ENCODE data around the gene RYK.

RYK gene

DNA sequence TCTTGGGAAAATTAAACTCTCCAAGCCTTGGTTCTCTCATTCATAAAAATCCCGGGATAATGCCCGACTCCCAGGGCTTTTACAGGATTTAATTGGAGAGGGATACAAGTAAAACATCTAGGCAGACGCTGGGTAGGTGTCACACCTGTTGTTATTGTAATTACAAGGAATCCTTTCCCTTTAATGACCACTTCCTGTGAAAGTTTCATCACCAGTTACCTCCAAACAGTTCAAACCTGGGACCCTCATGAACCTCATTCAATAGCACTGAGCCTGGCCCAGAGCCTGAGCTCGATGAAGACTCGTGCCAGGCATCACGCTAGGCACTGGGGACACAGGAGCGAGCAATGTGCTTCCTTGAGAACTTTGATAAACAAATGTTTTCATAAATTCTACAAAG, 2.1 kb upstream of the RYK start:
- Histone ChIP-seq H3K4me3 (ENCODE audit: low read depth in 1 of 2, low read length in 2 of 2) (no peak overlapping the region), H3K27ac (ENCODE audit: low read depth, low read length) (no peak overlapping the region), H3K9me3 (ENCODE audit: low read length) (no peaks in the 10 kb centered on the region), H3K36me3 (ENCODE audit: insufficient read depth, low read length) (no peaks in the 10 kb centered on the region), H3K27me3 (ENCODE audit: control insufficient read depth in 1 of 2, insufficient read depth in 2 of 2, low read length in 2 of 2) (no peaks in the 10 kb centered on the region), H3K9ac (ENCODE audit: low read length) (no peak overlapping the region), H3K4me1 (ENCODE audit: insufficient read depth, low read length) (peaks cover 36% of the 10 kb centered on the region)

- no peaks in the 10 kb centered on the region for H3K27me3 ChIP-seq (ENCODE audit: control insufficient read depth in 1 of 2, insufficient read depth in 2 of 2, low read length in 2 of 2)
- no peaks in the 10 kb centered on the region for H3K9me3 ChIP-seq (ENCODE audit: low read length)
- peaks cover 36% of the 10 kb centered on the region for H3K4me1 ChIP-seq (ENCODE audit: insufficient read depth, low read length)
- H3K27ac ChIP-seq (ENCODE audit: low read depth, low read length), result no peak overlapping the region
- H3K36me3 ChIP-seq (ENCODE audit: insufficient read depth, low read length), result no peaks in the 10 kb centered on the region
- H3K9ac ChIP-seq (ENCODE audit: low read length), result no peak overlapping the region
- H3K4me3 ChIP-seq (ENCODE audit: low read depth in 1 of 2, low read length in 2 of 2), result no peak overlapping the region
These were observed 1.2 kb upstream of the RYK start for GRCh38 chr3:134251731-134252391.

DNA sequence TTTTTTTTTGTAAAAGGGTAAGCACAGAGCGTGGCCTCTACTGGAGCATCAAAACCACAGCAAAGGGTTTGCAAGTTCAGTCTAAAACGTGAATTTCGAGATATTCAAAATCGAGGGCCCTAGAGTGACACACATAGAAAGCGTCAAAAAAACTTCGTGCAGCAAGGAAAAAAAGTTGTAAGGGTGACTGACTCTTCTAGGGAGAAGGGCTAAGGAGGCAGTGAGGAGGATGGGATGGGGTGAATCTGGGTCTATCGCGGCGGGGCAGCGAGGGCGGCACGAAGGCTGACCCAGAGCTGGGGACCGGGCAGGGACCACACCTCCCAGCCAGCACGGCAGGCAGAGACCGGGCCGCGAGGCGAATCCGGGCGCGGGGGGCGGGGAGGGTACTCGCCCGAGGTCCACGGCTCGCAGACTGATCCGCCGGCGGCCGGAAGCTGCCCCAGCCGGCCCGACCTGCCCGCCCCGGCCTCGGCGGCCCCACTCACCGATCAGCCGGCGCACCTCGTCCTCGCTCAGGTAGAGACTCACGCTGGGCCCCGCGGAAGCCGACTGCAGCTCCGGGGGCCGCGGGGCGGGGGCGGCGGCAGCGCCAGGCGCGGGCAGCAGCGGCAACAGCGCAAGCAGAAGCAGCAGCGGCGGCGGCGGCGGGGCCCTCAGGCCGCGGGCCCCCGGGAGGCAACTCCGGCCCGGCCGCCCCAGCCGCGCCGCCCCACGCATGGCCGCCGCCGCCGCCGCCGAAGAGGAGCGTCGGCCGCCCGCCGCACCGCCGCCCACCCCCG, 533 bp downstream of the RYK start:
- Histone ChIP-seq H3K9ac (ENCODE audit: low read length) (peak overlapping the region; percentile 62), H3K4me3 (ENCODE audit: low read depth in 1 of 2, low read length in 2 of 2) (peak overlapping the region; percentile 63 to 91), H3K27me3 (ENCODE audit: control insufficient read depth in 1 of 2, insufficient read depth in 2 of 2, low read length in 2 of 2) (no peaks in the 10 kb centered on the region), H3K9me3 (ENCODE audit: low read length) (no peaks in the 10 kb centered on the region), H3K36me3 (ENCODE audit: insufficient read depth, low read length) (no peaks in the 10 kb centered on the region), H3K27ac (ENCODE audit: low read depth, low read length) (peak overlapping the region; percentile 84), H3K4me1 (ENCODE audit: insufficient read depth, low read length) (peaks cover 42% of the 10 kb centered on the region)

DNA sequence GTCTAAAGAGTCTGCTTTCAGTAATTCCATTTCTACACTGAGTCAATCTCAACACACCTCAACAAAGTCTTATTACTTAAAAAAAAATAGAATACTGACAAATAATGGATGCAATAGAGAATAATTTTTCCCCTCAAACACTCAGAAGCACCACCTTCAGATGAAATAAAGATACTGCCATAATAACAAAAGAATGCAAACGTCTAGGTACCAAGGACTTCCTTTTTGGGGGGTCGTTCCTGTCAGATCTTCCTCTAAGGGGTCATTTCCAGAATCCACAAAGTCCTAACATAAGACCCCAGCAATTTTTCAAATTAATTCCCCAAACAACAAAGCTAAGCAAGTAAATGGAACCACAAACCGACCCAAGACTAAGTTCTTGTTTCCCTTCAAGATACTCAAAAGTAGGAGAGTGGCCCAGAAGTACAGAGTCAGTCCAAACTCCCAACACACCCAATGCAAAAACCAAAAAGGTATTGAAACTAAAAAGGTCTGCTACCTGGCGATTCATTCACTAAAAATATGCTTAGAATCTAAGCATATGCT, 1.3 kb downstream of the RYK start:
- Histone ChIP-seq H3K36me3 (ENCODE audit: insufficient read depth, low read length) (no peaks in the 10 kb centered on the region), H3K27me3 (ENCODE audit: control insufficient read depth in 1 of 2, insufficient read depth in 2 of 2, low read length in 2 of 2) (no peaks in the 10 kb centered on the region), H3K9ac (ENCODE audit: low read length) (peak overlapping the region; percentile 62), H3K4me1 (ENCODE audit: insufficient read depth, low read length) (peaks cover 47% of the 10 kb centered on the region), H3K27ac (ENCODE audit: low read depth, low read length) (peak overlapping the region; percentile 84), H3K9me3 (ENCODE audit: low read length) (no peaks in the 10 kb centered on the region), H3K4me3 (ENCODE audit: low read depth in 1 of 2, low read length in 2 of 2) (peak overlapping the region; percentile 63 to 91)

DNA sequence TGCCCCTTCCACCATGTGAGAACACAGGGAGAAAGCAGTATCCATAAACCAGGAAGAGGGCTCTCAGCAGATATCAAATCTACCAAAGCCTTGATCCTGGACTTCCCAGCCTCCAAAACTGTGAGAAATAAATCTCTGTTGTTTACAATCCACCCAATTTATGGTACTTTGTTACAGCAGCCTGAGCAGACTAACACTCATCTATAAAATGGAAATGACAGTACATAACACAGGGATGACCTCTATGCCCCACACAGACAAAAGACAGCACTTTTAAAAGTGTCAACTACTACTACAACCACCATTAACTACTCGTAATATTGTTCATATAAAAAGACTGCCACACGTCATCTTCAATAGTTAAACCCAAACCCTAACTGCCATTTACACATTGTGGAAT, 5.7 kb downstream of the RYK start:
- no peak overlapping the region for H3K9ac ChIP-seq (ENCODE audit: low read length)
- H3K27ac ChIP-seq (ENCODE audit: low read depth, low read length), result no peak overlapping the region
- H3K4me1 ChIP-seq (ENCODE audit: insufficient read depth, low read length), result peaks cover 41% of the 10 kb centered on the region
- H3K36me3 ChIP-seq (ENCODE audit: insufficient read depth, low read length), result no peaks in the 10 kb centered on the region
- H3K27me3 ChIP-seq (ENCODE audit: control insufficient read depth in 1 of 2, insufficient read depth in 2 of 2, low read length in 2 of 2), result no peaks in the 10 kb centered on the region
- no peaks in the 10 kb centered on the region for H3K9me3 ChIP-seq (ENCODE audit: low read length)
- no peak overlapping the region for H3K4me3 ChIP-seq (ENCODE audit: low read depth in 1 of 2, low read length in 2 of 2)

- H3K9ac ChIP-seq (ENCODE audit: low read length), result no peak overlapping the region
- H3K27ac ChIP-seq (ENCODE audit: low read depth, low read length), result no peak overlapping the region
- H3K36me3 ChIP-seq (ENCODE audit: insufficient read depth, low read length), result no peaks in the 10 kb centered on the region
- peaks cover 47% of the 10 kb centered on the region for H3K4me1 ChIP-seq (ENCODE audit: insufficient read depth, low read length)
- H3K4me3 ChIP-seq (ENCODE audit: low read depth in 1 of 2, low read length in 2 of 2), result no peak overlapping the region
- H3K9me3 ChIP-seq (ENCODE audit: low read length), result no peaks in the 10 kb centered on the region
- no peaks in the 10 kb centered on the region for H3K27me3 ChIP-seq (ENCODE audit: control insufficient read depth in 1 of 2, insufficient read depth in 2 of 2, low read length in 2 of 2)
These were observed 7.7 kb downstream of the RYK start for GRCh38 chr3:134242649-134243617.

DNA sequence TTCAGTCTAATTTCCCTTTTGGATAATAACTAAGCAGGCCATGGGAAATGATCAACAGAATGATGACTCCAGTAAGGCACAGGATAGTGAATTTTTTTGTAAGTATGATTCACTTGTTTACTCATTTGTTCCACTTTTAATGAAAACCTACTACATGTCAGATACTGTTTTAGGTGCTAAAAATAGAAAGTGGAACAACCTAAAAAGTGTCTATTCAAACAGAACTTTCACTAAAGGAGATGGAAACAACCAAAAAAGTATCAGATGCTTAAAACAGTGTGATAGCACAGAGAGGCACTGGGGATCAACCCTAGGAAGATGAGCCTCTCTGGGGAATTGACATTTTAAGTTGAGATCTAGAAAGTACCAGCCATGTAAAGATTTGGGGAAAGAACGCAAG, 11.1 kb downstream of the RYK start:
- peaks cover 52% of the 10 kb centered on the region for H3K4me1 ChIP-seq (ENCODE audit: insufficient read depth, low read length)
- no peak overlapping the region for H3K27ac ChIP-seq (ENCODE audit: low read depth, low read length)

DNA sequence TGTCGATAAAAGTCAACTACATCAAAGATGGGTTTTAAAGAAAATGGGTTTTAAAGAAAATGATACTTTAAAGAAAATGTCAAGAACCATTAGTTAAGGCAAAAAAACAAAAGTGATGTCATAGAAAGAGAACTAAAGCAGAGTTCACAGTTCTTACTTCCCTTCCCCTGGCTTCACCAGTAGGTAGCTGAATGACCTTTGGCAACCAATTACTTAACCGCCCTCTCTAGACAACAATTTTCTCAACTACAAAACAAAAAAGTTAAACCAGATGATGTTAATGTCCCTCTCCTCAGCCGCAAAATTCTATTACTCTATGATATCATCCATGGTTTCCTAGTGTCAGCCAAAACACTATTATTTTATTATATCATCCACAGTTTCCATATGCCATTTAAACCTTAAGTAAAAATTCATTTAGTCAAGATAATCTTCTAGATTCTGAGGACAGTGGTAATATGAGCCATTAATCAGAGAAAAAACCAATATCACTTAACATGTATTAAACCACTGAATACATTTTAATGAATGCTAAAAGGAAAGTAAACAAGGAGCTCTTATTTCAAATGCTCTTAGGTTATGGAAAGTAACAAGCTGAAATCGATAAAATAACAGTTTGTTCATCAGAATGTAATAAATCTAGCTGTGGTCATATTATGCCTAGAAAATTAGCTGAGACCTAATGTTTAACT, 13.1 kb downstream of the RYK start:
- Histone ChIP-seq H3K4me3 (ENCODE audit: low read depth in 1 of 2, low read length in 2 of 2) (no peak overlapping the region), H3K9me3 (ENCODE audit: low read length) (no peaks in the 10 kb centered on the region), H3K9ac (ENCODE audit: low read length) (no peak overlapping the region), H3K4me1 (ENCODE audit: insufficient read depth, low read length) (peaks cover 47% of the 10 kb centered on the region), H3K27me3 (ENCODE audit: control insufficient read depth in 1 of 2, insufficient read depth in 2 of 2, low read length in 2 of 2) (no peaks in the 10 kb centered on the region), H3K36me3 (ENCODE audit: insufficient read depth, low read length) (no peaks in the 10 kb centered on the region), H3K27ac (ENCODE audit: low read depth, low read length) (no peak overlapping the region)

More for the DNA sequence above, 11.1 kb downstream of the RYK start:
- Histone ChIP-seq H3K27me3 (ENCODE audit: control insufficient read depth in 1 of 2, insufficient read depth in 2 of 2, low read length in 2 of 2) (no peaks in the 10 kb centered on the region), H3K36me3 (ENCODE audit: insufficient read depth, low read length) (no peaks in the 10 kb centered on the region), H3K9ac (ENCODE audit: low read length) (no peak overlapping the region), H3K4me3 (ENCODE audit: low read depth in 1 of 2, low read length in 2 of 2) (no peak overlapping the region), H3K9me3 (ENCODE audit: low read length) (no peaks in the 10 kb centered on the region)

DNA sequence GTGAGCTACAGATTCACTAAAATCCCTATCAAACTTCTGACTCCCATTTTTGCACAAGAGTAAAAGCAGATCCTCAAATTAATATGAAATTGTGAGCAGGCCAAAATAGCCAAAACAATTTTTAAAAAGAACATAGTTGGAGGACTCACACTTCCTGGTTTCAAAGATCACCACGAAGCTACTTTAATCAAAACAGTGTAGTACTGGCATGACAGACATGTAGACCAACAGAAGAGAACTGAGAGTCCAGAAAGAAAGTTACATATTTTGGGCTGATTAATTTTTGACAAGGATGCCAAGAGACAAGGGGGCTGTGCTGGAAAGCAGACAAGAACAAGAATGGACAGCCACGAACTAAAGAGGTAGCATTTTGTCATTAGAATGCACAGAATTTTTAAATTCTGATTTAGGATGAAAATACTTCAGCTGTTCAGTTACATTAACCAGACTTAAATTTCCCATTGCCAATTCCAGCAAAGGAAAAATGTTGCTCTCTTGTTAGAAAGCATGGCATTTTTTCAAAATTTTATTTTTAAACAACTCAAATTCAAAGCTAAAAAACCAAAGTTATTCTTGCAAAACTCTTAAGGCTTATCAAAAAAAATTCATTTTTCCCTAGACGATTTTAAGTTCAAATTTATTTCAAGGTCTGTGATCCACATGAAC, 14.0 kb downstream of the RYK start:
- Histone ChIP-seq H3K9ac (ENCODE audit: low read length) (no peak overlapping the region), H3K36me3 (ENCODE audit: insufficient read depth, low read length) (no peaks in the 10 kb centered on the region), H3K27me3 (ENCODE audit: control insufficient read depth in 1 of 2, insufficient read depth in 2 of 2, low read length in 2 of 2) (no peaks in the 10 kb centered on the region), H3K27ac (ENCODE audit: low read depth, low read length) (no peak overlapping the region), H3K9me3 (ENCODE audit: low read length) (no peaks in the 10 kb centered on the region), H3K4me1 (ENCODE audit: insufficient read depth, low read length) (peaks cover 56% of the 10 kb centered on the region), H3K4me3 (ENCODE audit: low read depth in 1 of 2, low read length in 2 of 2) (no peak overlapping the region)

DNA sequence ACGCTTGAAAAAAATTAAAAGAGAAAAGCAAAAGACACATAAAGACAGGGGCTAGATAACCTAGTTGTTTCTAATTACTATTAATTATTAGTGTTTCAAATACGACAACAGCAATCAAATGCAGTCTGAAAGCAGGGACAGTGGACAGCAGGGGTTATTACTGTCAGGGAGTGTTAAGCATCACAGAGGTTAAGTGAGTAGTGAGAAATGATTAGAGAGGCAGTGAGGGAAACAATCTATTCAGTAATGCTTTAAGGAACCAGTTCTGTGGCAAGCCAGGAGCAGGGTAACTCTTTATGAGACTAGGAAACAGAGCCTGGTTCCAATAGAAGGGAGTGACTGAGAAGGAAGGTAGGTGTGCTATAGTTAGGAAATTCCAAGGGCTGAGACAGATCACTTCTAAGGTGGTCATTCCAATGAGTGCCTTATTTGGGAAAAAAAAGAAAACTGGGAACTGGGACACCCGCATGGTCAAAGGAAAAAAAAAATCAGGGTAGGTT, 15.0 kb downstream of the RYK start:
- peaks cover 57% of the 10 kb centered on the region for H3K4me1 ChIP-seq (ENCODE audit: insufficient read depth, low read length)
- H3K27ac ChIP-seq (ENCODE audit: low read depth, low read length), result no peak overlapping the region
- H3K27me3 ChIP-seq (ENCODE audit: control insufficient read depth in 1 of 2, insufficient read depth in 2 of 2, low read length in 2 of 2), result no peaks in the 10 kb centered on the region
- H3K9ac ChIP-seq (ENCODE audit: low read length), result no peak overlapping the region
- H3K36me3 ChIP-seq (ENCODE audit: insufficient read depth, low read length), result no peaks in the 10 kb centered on the region
- H3K9me3 ChIP-seq (ENCODE audit: low read length), result no peaks in the 10 kb centered on the region
- no peak overlapping the region for H3K4me3 ChIP-seq (ENCODE audit: low read depth in 1 of 2, low read length in 2 of 2)

Measured in muscle layer of colon (tissue), 2 donors.